ENCODE results near the gene NKG7.
"Not testable (repeated sequence)": the region's sequence is repeated elsewhere in the genome, so short reads cannot be mapped to it uniquely, and the experiment has no call there.

Gene NKG7

GRCh38 chr19:51372649-51373504, at the start of gene NKG7:
TSS of gene NKG7 (minus strand) at chr19:51372654. CDS start at chr19:51372535, 119 bp downstream.
- no peak for DNase-seq

- DNase-seq, result peak; percentile 76 to 99
These were observed 49.6 kb upstream of the NKG7 start for GRCh38 chr19:51422053-51422448.

DNA sequence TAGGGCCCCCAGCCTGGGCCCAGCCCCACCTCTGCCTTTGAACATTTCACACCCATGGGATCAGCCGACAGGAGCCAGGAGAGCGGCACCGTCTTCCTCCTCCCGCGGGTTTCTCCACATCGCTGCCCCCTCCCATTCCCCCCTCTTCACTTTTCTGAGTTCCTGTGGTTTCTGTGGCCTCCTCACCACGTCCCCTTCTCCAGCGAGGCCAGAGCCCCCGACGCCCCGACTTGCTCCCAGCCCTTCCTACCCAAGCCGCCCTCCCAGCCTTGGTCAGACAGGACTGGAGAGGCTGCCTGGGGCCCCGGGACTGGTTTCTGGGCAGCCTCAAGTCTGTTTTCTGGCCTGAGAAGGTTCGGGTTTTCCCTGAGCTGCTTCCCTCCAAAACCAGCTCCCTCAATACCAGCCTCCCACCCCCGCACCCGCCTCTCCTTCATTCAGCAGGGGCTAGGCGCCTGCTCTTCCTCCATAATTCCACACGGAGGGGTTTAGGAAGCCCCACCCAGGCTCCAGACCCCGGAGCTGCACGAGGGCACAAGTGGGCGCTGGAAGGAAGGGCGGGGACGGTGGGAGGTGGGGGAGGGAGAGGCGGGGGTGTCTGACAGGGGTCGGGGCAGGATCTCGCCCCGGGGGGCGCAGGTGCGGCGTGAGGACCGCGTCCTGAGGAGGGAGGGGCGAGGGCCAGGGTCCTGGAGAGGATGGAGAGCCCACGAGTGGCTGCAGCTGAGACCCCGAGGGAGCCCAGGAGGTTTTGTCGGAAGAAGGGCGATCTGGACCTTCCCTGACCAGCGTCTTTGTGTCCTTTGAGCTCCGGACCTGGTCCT, 49.0 kb upstream of the NKG7 start:
- peak; percentile 49 to 66 for DNase-seq

DNA sequence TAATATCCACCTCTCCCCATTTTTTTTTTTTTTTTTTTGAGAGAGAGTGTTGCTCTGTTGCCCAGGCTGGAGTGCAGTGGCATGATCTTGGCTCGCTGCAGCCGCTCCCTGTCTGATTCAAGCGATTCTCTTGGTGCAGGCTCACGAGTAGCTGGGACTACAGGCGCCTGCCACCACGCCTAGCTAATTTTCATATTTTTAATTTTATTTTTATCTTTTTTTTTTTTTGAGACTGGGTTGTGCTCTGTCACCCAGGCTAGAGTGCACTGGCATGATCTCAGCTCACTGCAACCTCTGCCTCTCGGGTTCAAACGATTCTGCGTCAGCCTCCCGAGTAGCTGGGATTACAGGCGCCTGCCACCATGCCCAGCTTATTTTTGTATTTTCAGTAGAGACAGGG, 48.1 kb upstream of the NKG7 start:
- not testable (repeated sequence) for DNase-seq

- DNase-seq, result no peak
These were observed 46.3 kb upstream of the NKG7 start for GRCh38 chr19:51418707-51419106.

DNA sequence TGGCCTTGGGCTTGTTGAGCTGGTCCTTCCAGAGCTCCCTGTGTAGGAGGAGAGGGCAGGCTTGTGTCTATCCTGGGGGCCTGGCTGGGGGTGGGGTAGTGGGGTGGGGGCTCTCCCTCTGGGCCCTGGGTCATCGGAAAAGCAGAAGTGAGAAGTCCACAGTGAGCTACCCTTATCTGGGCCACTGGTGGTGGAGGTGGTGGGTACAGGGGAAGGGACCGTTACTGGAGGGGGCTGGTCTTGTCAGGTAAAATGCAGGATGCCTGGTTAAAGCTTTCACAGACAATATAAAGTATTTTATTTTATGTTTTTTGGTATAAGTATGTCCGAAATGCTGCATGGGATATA, 45.3 kb upstream of the NKG7 start:
- no peak for DNase-seq

GRCh38 chr19:51417107-51417809, 44.8 kb upstream of the NKG7 start, which contains the start of gene SIGLEC10:
TSS of gene SIGLEC10 (minus strand) at chr19:51417642. CDS start at chr19:51417581, 61 bp downstream.
- DNase-seq, result peak; percentile 82

DNA sequence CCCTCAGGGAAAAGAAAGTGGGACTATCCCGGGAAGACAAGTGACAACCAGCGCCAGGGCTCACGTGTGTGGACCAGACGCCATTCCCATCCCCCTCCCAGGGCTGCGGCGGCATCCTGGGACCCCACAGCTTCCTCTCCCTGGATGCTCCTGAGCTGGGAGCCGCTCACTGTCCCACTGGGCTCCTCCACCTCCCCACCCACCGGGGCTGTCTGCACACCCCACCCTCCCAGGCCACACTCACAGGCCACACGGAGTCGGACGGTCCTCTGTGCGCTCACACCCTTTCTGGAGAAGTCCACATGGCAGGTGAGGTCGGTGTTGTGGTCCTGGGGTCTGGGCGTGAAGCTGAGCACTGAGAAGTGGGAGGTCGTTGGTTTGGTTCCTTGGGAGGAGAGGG, 44.0 kb upstream of the NKG7 start:
- not testable (repeated sequence) for DNase-seq

- DNase-seq, result no peak
These were observed 42.7 kb upstream of the NKG7 start for GRCh38 chr19:51415187-51415586.

GRCh38 chr19:51410950-51411748, 38.7 kb upstream of the NKG7 start:
- no peak for DNase-seq

- DNase-seq, result peak; percentile 92 to 99
These were observed 35.2 kb upstream of the NKG7 start for GRCh38 chr19:51407511-51408131.

GRCh38 chr19:51402117-51402516, 29.7 kb upstream of the NKG7 start:
- no peak for DNase-seq

GRCh38 chr19:51399936-51400335, 27.5 kb upstream of the NKG7 start:
- DNase-seq, result not testable (repeated sequence)

DNA sequence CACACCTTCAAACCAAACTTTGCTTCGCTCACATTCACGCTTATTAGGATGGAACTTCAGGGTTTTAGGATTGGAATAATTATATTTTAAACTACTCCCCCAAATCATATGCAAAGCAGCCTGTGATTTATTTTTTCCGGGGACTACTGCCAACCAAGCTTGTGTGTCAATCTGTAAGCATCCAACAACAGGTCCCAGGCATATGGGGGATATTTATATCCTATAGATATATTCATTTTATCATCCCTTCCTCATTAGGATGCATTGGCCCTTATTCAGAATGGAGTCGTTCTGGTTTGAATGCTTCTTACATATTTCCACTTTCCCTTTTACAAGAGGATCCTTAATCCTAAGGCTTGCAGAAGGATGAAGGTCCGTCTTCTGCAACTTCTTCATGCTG, 26.8 kb upstream of the NKG7 start:
- DNase-seq, result no peak

GRCh38 chr19:51398096-51398704, 25.7 kb upstream of the NKG7 start:
- peak; percentile 59 to 71 for DNase-seq

DNA sequence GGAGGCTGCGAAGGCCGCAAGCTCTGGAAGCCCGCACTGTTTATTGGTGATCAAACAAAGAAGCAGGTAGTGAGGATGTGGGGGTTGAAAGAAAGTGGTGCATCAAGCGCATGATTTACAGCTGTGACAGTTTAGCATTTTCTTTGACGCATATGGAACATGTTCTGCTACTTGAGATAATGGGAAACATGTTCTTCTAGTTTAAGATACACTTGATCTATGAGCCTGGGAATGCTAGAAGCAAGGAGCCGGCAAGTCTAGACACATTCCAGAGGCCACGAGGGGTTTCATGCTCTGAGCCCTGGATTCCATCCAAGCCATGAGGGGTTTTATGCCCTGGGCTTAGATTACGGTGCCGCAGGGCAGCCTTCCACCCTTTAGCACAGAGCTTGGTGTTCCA, 25.0 kb upstream of the NKG7 start:
- DNase-seq, result not testable (repeated sequence)

DNA sequence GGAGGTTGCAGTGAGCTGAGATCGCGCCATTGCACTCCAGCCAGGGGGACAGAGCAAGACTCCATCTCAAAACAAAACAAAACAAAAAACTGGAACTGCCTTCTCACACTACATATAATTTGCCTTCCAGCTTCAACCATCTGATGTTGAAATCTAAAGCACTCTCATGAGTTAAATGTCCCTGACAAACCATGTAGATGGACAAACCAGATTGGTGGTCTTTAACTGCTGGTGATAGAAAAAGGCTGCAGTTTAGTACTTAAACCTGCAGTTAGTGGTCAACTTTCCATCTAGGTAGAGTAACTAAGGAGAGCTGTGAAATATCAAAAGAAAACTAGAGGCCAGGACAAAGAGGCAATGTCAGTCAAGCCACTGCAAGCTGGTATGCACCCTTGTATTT, 23.7 kb upstream of the NKG7 start:
- no peak for DNase-seq

GRCh38 chr19:51394050-51394836, 21.8 kb upstream of the NKG7 start:
- peak; percentile 98 to 99 for DNase-seq

GRCh38 chr19:51392701-51393100, 20.2 kb upstream of the NKG7 start:
- DNase-seq, result peak; percentile 68 to 82

GRCh38 chr19:51391073-51391611, 18.7 kb upstream of the NKG7 start:
- no peak for DNase-seq
